ENCODE data around the gene SPAAR.

DNA sequence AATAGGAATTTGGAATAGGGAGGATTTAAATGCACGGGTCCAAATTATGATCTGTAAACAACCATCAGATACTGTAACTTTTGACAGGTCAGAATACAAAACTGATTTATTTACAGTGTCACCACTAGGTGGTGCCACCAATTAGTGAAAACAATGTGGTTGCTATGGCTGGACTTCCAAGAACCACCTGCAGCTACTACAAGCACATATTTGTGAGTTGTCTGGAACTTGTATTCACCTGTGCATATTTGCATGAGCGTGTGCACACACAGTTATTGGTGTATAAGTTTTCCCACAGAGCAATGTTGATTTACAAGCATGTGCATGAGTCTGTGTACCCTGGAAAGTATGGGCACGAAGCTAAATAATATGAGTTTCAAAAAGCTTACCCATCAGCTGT lies 6.2 kb upstream of the SPAAR start:
- no peak for TF ChIP-seq POLR2AphosphoS5 (IDR thresholded peaks at IDR 0.05)
- TF ChIP-seq, protein P1, sequence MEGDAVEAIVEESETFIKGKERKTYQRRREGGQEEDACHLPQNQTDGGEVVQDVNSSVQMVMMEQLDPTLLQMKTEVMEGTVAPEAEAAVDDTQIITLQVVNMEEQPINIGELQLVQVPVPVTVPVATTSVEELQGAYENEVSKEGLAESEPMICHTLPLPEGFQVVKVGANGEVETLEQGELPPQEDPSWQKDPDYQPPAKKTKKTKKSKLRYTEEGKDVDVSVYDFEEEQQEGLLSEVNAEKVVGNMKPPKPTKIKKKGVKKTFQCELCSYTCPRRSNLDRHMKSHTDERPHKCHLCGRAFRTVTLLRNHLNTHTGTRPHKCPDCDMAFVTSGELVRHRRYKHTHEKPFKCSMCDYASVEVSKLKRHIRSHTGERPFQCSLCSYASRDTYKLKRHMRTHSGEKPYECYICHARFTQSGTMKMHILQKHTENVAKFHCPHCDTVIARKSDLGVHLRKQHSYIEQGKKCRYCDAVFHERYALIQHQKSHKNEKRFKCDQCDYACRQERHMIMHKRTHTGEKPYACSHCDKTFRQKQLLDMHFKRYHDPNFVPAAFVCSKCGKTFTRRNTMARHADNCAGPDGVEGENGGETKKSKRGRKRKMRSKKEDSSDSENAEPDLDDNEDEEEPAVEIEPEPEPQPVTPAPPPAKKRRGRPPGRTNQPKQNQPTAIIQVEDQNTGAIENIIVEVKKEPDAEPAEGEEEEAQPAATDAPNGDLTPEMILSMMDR (IDR thresholded peaks at IDR 0.05) = peak; percentile 69 to 86 (median 76)
- TF ChIP-seq POLR2A (IDR thresholded peaks at IDR 0.05) = no peak
- no peak for TF ChIP-seq EP300 (IDR thresholded peaks at IDR 0.05; ENCODE audit: low read depth)
